PC-9 (cell line): Measurements from ENCODE around the gene RASGEF1C.

ENCODE experiments used
- EZH2 ChIP-seq: fragments of 200-600 bp; sonication (generic); IDR thresholded peaks from 2 replicates; pipeline ENCODE4 v1.8.0; 2017; ENCODE audit warnings: antibody characterized with exemption, low read depth
- TF ChIP-seq, protein P1 (sequence below): fragments of 200-600 bp; sonication (generic); conservative IDR thresholded peaks from 2 replicates; pipeline ENCODE4 v1.6.1; 2017; ENCODE audit warnings: mixed run types, antibody characterized with exemption, mild to moderate bottlenecking, moderate library complexity

DNA sequence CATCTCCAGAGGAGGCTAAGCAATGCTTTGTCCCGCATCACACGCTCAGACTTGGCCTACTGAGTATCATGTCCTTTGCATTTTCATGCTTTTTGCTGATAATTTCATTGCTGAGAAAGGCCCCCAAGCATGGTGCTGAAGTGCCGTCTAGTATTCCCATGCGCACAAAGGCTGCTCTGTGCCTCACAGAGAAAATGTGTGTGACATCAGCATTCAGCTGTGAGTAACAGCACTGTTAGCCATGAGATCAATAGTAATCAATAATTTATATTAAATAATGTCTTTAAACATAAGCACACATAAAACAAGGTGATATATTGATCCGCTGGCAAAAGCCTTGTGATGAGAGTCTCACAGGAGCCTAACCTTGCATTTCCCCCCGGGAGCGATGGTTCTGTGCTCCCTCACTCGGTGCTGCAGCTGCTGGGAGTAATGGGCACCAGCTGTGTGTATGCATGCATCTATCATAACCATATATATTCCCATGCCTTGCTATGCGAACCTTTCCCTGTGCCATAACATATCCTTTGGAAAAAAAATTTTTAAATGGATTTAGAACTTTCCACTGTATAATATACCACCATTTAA, 87.1 kb downstream of the RASGEF1C start:
- TF ChIP-seq, protein P1, sequence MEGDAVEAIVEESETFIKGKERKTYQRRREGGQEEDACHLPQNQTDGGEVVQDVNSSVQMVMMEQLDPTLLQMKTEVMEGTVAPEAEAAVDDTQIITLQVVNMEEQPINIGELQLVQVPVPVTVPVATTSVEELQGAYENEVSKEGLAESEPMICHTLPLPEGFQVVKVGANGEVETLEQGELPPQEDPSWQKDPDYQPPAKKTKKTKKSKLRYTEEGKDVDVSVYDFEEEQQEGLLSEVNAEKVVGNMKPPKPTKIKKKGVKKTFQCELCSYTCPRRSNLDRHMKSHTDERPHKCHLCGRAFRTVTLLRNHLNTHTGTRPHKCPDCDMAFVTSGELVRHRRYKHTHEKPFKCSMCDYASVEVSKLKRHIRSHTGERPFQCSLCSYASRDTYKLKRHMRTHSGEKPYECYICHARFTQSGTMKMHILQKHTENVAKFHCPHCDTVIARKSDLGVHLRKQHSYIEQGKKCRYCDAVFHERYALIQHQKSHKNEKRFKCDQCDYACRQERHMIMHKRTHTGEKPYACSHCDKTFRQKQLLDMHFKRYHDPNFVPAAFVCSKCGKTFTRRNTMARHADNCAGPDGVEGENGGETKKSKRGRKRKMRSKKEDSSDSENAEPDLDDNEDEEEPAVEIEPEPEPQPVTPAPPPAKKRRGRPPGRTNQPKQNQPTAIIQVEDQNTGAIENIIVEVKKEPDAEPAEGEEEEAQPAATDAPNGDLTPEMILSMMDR, result no peak
- TF ChIP-seq EZH2, result no peak
